Astrocyte of the cerebellum (primary cell): ENCODE results near the gene PHACTR2.
"Not testable (repeated sequence)": the region's sequence is repeated elsewhere in the genome, so short reads cannot be mapped to it uniquely, and the experiment has no call there.

Experiments
- DNase-seq: peaks from one replicate; pipeline ENCODE4 v3.0.0-alpha.2; 2011; ENCODE audit warnings: low read depth
- H3K4me3 ChIP-seq: 2 replicates; pipeline ENCODE4 v1.5.1; 2011; ENCODE audit warnings: mild to moderate bottlenecking, low read depth, low read length, moderate library complexity
- in situ Hi-C: cut with HindIII; loops from 2 replicates; pipeline ENCODE4 v1.10.0; 2017; ENCODE audit warnings: low sequenced_read_pairs
- TF ChIP-seq, protein P1 (sequence below): IDR thresholded peaks from 2 replicates; pipeline ENCODE4 v1.5.1; 2012; ENCODE audit warnings: low read length, low read depth, moderate library complexity, mild to moderate bottlenecking; ENCODE audit errors: missing control alignments

PHACTR2 gene

DNA sequence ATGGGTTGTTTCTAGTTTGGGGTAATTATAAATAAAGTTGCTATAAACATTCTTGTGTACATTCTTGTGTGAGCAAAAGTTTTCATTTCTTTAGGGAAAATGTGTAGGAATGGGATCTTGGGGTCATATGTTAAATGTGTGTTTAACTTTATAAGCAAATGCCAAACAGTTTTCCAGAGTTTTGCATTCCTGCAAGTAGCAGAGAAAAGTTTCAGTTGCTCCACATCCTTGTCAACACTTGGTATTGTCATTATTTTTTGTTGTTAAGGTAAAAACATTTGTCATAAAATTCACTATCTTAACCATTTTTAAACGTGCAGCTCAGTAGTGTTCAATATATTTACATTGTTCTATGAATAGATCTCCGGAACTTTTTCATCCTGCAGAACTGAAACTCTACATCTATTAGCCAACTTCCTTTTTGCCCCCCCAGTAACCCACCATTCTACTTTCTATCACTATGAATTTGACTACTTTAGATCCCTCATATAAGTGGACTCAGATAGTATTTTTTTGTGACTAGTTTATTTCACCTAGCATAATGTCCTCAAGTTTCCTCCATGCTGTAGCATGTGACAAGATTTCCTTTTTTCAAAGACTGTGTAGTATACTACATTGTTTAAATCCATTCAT, 48.4 kb downstream of the PHACTR2 start:
- TF ChIP-seq, protein P1, sequence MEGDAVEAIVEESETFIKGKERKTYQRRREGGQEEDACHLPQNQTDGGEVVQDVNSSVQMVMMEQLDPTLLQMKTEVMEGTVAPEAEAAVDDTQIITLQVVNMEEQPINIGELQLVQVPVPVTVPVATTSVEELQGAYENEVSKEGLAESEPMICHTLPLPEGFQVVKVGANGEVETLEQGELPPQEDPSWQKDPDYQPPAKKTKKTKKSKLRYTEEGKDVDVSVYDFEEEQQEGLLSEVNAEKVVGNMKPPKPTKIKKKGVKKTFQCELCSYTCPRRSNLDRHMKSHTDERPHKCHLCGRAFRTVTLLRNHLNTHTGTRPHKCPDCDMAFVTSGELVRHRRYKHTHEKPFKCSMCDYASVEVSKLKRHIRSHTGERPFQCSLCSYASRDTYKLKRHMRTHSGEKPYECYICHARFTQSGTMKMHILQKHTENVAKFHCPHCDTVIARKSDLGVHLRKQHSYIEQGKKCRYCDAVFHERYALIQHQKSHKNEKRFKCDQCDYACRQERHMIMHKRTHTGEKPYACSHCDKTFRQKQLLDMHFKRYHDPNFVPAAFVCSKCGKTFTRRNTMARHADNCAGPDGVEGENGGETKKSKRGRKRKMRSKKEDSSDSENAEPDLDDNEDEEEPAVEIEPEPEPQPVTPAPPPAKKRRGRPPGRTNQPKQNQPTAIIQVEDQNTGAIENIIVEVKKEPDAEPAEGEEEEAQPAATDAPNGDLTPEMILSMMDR, result no peak
- no peak for DNase-seq
- in situ Hi-C loops, result no loop called here
- no peak overlapping the region for H3K4me3 ChIP-seq

DNA sequence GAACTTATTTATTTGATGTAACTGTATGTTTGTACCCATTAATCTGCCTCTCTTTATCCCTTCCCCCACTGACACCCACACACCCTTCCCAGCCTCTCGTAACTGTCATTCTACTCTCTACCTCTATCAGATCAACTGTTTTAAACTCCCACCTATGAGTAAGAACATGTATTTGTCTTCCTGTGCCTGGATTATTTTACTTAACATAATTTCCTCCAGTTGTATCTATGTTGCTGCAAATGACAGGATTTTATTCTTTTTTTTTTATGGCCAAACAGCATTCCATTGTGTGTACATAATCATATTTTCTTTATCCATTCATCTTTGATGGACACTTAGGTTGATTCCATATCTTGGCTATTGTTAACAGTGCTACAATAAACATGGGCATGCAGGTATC, 49.3 kb downstream of the PHACTR2 start:
- H3K4me3 ChIP-seq, result no peak overlapping the region
- no peak for DNase-seq
- in situ Hi-C loops, result no loop called here
- TF ChIP-seq, protein P1, result no peak

DNA sequence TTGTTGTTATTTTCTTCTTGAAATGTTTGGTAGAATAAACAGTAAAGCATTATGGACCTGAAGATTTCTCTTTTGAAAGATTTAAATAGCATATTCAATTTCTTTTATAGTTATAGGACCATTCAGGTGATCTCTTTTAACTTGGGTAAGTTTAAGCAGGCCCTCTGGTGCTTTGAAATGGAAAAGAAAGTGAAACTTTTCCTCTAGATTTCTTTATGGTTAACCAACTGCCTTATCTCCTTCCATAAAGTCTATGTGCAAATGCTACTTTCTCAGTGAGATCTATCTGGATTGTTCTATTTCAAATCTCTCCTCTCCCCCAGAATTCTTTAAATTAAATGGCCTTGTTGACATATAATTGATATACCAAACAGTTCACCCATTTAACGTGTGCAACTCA, 54.0 kb downstream of the PHACTR2 start:
- no peak for DNase-seq
- in situ Hi-C loops, result no loop called here
- no peak overlapping the region for H3K4me3 ChIP-seq
- TF ChIP-seq, protein P1, result no peak

DNA sequence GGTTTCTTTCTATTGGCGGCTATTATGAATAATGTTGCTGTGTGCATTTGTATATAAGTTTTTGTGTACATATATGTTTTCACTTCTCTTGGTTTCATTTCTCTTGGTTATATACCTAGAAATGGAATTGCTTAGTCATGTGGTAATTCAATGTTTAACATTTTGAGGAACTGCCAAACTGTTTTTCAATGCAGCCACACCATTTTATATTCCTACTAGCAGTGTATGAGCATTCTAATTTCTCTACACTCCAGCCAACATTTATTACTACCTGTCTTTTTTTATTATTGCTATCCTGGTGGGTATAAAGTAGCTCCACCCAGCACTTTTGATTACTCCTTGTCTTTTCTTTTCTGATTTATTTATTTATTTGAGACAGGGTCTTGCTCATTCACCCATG, 54.8 kb downstream of the PHACTR2 start:
- H3K4me3 ChIP-seq, result no peak overlapping the region
- in situ Hi-C loops, result no loop called here
- TF ChIP-seq, protein P1, result no peak
- DNase-seq, result no peak

DNA sequence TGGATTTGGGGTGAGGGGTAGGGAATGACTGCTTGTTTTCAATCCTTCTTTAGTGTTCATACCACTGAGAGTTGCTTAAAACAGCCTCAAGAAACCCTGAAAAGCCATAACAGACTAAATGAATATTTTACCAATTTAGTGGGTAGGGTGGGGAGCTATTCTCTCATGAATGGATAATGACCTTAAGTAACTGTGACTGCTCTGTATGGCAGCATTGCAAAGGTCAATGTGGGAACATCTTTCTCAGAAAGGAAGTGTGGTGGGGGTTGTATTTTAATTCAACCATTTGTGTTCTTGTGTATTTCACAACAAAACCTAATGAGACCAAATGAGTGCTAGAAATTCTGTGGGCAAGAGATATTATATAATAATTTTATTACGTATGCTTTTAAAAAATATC, 55.7 kb downstream of the PHACTR2 start:
- no peak overlapping the region for H3K4me3 ChIP-seq
- TF ChIP-seq, protein P1, result no peak
- in situ Hi-C loops, result no loop called here
- no peak for DNase-seq

DNA sequence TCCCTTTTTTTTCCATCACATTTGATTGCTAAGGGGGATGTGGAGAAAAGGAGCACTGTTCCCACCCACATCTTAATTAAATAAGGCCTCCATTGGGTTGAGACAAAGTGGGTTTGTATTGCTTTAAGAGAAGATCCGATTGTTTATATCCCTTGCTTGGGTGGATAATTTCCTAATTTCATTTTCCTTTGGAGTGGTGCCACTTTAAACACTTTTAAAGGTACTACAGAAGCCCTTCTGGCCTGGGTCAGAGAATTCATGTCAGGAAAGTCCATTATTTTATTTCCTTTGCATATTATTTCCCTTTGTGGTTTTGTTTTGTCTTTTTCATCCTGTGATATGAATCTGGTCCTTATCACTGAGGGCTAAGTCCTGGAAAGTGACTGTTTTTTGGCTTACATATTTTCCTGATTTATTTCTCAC, 56.9 kb downstream of the PHACTR2 start:
- H3K4me3 ChIP-seq, result no peak overlapping the region
- TF ChIP-seq, protein P1, result no peak
- no peak for DNase-seq
- in situ Hi-C loops, result no loop called here

DNA sequence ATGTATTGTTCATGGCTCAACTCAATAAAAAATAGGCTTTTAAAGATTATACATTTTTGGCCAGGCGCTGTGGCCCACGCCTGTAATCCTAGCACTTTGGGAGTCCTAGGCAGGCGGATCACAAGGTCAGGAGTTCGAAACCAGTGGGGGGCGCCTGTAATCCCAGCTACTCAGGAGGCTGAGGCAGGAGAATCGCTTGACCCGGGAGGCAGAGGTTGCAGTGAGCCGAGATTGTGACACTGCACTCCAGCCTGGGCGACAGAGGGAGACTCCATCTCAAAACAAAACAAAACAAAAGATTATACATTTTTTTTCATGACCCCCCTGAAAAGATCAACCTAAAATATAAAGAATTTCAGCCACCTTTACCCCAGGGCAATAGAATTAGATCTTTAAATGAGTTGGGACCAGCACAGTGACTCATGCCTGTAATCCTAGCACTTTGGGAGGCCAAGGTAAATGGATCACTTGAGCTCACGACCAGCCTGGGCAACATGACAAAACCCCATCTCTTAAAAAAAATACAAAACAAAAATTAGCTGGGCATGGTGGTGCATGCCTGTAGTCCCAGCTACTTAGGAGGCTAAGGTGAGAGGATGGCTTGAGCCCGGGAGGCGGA, 60.4 kb downstream of the PHACTR2 start:
- in situ Hi-C loops, DNase-seq: not testable (repeated sequence)

More for the DNA sequence above, 60.4 kb downstream of the PHACTR2 start:
- not testable (repeated sequence) for H3K4me3 ChIP-seq
